Activated T-cell treated with anti-CD3 and anti-CD28 coated beads, Interleukin-2, amount 50 U/mL, for 24 hours (primary cell): ENCODE data around the gene TMPRSS2.

ENCODE experiments used
- DNase-seq: peaks from one replicate; pipeline ENCODE4 v3.0.0-alpha.2; 2020
- H3K27ac Mint-ChIP-seq: 2 replicates; pipeline ENCODE4 v1.8.0; 2020; ENCODE audit warnings: mild to moderate bottlenecking, mixed read lengths
- H3K27me3 Mint-ChIP-seq: 2 replicates; pipeline ENCODE4 v1.8.0; 2020; ENCODE audit warnings: mixed read lengths
- H3K36me3 Mint-ChIP-seq: 2 replicates; pipeline ENCODE4 v1.8.0; 2020; ENCODE audit warnings: low read depth, mixed read lengths
- H3K4me1 Mint-ChIP-seq: 2 replicates; pipeline ENCODE4 v1.8.0; 2020; ENCODE audit warnings: low read depth, mixed read lengths
- H3K4me3 Mint-ChIP-seq: 2 replicates; pipeline ENCODE4 v1.8.0; 2020; ENCODE audit warnings: mild to moderate bottlenecking, moderate library complexity, mixed read lengths
- H3K9me3 Mint-ChIP-seq: 2 replicates; pipeline ENCODE4 v1.8.0; 2020; ENCODE audit warnings: mixed read lengths

TMPRSS2 gene

DNA sequence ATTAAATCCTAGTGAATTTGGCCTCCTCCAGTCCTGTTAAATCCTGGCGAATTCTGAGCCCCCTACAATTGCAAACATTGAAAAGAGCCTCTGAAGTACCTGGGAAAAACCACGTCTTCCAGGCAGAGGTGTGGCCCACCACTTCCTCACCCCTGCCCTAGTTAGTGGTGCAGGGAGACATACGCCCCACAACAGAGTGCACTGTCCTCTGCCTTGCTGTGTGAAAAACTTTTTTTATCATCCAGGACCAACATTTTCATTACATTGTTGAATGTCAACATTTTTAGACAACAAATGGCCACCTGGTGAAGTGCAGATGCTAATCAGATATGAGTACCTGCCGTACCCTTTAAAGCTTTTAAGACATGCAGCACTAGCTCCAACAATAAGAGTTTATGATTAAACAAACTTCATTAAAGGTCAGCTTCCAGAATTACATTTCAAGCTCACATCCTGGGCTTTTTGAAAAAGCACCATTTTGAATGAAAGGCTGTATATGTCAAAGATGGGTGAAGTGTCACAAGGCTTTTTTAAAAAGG is 13.6 kb upstream of the TMPRSS2 start:
- Mint-ChIP-seq H3K4me1 (no peaks in the 10 kb centered on the region), H3K36me3 (no peaks in the 10 kb centered on the region), H3K4me3 (no peak overlapping the region), H3K9me3 (no peaks in the 10 kb centered on the region), H3K27ac (no peak overlapping the region), H3K27me3 (peaks cover 16% of the 10 kb centered on the region)
- no peak for DNase-seq

DNA sequence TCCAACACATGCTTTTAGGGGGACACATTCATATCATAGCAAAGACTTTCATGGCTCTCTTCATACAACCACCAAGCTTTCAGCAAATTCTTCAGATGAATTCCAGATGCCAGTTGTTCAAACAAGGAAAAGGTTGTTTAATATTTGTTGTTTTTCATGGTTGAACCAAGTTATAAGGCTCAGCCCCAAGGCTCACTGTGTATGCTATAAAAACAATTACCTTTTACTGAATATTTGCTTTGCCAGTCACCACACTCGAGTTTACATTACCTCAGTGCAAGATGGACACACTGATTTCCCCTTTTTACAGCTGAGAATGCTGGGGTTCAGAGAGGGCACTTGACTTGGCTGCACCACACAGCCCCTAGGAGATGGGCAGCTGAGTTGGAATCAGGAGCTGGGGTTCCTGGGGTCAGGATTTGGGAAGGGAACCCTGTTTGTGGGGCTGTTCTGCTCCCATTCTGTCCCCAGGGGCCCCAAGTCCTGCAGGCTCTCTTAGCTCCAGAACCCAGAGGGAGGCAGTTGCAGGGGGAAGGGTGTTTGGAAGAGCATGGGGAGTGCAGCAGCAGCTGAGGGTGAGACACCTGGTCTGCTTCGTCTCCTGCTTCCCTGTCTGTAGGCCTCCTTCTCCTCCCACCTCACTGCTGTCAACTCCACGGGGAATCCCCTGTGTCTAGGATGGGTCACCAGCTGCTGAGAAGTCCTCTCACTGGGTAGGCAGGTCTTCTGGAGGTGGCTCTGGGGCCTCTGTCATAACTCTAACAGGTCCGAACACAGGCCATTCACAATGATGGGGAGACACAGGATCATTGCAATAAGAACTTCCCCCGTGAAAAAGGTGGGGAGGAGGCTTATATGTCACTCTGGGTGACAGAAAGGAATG is 12.8 kb upstream of the TMPRSS2 start:
- Mint-ChIP-seq H3K4me3 (no peak overlapping the region), H3K4me1 (no peaks in the 10 kb centered on the region), H3K36me3 (no peaks in the 10 kb centered on the region), H3K27ac (no peak overlapping the region), H3K9me3 (no peaks in the 10 kb centered on the region), H3K27me3 (peaks cover 16% of the 10 kb centered on the region)
- DNase-seq, result no peak

DNA sequence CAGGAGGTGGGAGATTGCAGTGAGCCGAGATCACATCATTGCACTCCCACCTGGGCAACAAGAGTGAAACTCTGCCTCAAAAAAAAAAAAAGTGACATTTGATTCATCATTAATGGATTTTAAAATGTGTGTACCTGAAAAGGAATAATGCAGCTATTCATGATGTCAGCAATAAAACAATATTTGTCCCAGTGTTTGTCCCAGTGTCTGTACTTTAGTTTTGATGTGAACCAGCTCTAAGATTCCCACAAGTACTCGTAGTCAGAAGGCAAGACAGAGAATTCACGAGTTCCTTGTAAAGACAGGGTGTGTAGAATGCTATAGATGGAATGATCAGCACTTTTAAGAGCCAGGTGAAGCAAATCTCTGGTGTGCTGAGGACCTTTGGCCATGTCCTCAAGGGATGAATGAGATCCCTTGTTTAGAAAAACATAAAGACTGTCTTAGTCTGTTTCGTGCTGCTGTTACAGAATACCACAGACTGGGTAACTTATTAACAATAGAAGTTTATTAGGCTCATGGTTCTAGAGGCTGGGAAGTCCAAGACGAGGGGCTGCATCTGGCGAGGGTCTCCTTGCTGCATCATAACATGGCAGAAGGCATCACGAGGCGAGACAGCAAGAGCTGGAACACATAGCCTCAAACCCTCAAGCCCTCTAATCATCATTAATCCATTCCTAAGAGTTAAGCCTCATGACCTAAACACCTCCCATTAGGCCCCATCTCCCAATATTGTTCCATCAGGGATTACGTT is 12.0 kb upstream of the TMPRSS2 start:
- no peak overlapping the region for H3K27ac Mint-ChIP-seq
- no peaks in the 10 kb centered on the region for H3K4me1 Mint-ChIP-seq
- no peak overlapping the region for H3K4me3 Mint-ChIP-seq
- peaks cover 17% of the 10 kb centered on the region for H3K27me3 Mint-ChIP-seq
- no peaks in the 10 kb centered on the region for H3K9me3 Mint-ChIP-seq
- DNase-seq, result no peak
- H3K36me3 Mint-ChIP-seq, result no peaks in the 10 kb centered on the region

DNA sequence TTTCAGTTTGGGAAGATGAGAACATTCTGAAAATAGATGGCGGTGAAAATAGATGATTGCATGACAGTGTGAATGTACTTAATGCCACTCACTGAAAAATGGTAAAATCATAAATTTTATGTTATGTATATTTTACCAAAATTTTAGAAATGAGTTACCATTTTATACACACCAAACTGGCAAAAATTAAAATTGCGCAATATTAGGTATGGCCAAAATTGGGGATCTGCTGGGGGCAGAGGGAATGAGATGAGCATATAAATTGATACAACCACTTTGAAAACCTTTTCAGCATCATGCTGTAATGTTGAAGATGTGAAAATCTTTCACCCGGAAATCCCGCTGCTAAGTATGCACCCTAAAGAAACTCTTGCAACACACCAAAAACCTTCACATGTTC is 10.8 kb upstream of the TMPRSS2 start:
- H3K27me3 Mint-ChIP-seq, result peaks cover 15% of the 10 kb centered on the region
- H3K27ac Mint-ChIP-seq, result no peak overlapping the region
- H3K4me1 Mint-ChIP-seq, result no peaks in the 10 kb centered on the region
- no peaks in the 10 kb centered on the region for H3K36me3 Mint-ChIP-seq
- no peaks in the 10 kb centered on the region for H3K9me3 Mint-ChIP-seq
- no peak for DNase-seq
- H3K4me3 Mint-ChIP-seq, result no peak overlapping the region

DNA sequence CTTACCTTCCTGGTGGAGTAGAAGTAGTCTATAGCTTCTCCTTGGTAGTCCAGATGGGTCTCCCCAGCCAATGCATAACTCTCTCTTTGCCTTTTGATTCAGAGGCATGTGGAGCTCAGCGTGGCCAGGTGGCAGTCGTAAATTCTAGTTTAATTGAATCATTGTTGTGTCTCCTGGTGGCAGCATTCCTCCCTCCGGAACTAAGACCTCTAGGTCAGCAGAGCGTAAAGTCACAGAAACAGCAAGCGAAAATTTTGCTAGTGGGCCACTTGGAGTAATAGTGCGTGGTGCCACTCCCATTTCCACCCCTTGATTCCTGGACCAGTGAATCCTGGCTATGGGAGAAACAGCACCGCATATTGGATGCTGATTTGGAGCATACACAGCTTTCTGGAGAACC is 3.9 kb upstream of the TMPRSS2 start:
- no peaks in the 10 kb centered on the region for H3K4me1 Mint-ChIP-seq
- H3K4me3 Mint-ChIP-seq, result no peak overlapping the region
- H3K36me3 Mint-ChIP-seq, result no peaks in the 10 kb centered on the region
- no peak for DNase-seq
- H3K27me3 Mint-ChIP-seq, result peaks cover 41% of the 10 kb centered on the region
- H3K27ac Mint-ChIP-seq, result no peak overlapping the region
- no peaks in the 10 kb centered on the region for H3K9me3 Mint-ChIP-seq

DNA sequence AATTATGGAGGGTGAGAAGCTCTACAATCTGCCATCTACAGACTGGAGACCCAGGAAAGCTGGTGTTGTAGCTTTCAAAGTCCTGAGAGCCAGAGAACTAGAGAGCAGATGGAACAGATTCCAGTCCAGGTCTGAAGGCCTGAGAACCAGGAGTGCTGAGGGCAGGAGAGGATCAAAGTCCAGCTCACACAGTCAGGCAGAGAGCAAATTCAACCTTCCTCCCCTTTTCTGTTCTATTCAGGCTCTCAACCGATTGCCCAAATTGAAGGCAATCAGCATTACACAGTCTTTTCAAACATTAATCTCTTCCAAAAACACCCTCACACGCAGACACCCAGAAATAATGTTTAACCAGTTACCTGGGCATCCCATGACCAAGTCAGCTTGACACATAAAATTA is 2.5 kb upstream of the TMPRSS2 start:
- Mint-ChIP-seq H3K4me1 (peaks cover 1% of the 10 kb centered on the region), H3K4me3 (no peak overlapping the region), H3K36me3 (no peaks in the 10 kb centered on the region), H3K27me3 (peaks cover 44% of the 10 kb centered on the region), H3K9me3 (no peaks in the 10 kb centered on the region), H3K27ac (no peak overlapping the region)
- no peak for DNase-seq

DNA sequence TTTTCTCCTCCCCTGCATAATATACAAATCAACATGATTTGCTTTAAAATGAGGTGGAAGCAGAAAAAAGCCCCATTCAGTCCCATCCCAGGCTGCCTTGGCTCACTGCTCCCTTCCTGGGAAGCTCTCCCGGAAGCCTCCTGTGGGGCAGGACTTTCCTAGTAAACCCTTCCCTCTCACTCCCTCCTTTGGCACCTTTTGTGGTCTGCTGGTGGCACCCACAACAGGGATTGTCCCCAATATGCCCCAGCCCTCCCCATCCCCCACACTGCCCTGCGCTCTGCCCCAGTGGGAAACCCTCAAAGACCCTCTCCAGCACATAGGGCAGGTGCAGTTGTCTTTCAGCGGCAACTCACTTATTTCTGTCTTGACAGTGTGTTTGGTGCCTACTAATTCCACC is 1.8 kb upstream of the TMPRSS2 start:
- Mint-ChIP-seq H3K27me3 (peaks cover 51% of the 10 kb centered on the region), H3K4me3 (no peak overlapping the region), H3K36me3 (no peaks in the 10 kb centered on the region), H3K4me1 (peaks cover 1% of the 10 kb centered on the region), H3K27ac (no peak overlapping the region), H3K9me3 (no peaks in the 10 kb centered on the region)
- DNase-seq, result no peak

DNA sequence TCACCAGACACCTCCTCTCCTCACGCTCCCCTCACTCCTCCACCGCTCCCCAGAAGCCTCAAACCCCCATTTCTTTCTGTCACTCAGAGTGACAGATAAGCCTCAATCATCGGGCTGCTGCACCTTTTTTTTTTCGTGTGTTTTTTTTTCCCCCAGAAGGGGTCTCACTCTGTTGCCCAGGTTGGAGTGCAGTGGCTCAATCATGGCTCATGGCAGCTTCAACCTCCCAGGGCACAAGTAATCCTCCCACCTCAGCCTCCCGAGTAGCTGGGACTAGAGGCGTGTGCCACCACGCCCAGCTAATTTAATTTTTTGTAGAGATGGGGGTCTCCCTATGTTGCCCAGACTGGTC is 1.2 kb upstream of the TMPRSS2 start:
- Mint-ChIP-seq H3K4me1 (peaks cover 1% of the 10 kb centered on the region), H3K4me3 (no peak overlapping the region), H3K27ac (no peak overlapping the region), H3K27me3 (peaks cover 57% of the 10 kb centered on the region), H3K9me3 (no peaks in the 10 kb centered on the region), H3K36me3 (no peaks in the 10 kb centered on the region)
- no peak for DNase-seq

DNA sequence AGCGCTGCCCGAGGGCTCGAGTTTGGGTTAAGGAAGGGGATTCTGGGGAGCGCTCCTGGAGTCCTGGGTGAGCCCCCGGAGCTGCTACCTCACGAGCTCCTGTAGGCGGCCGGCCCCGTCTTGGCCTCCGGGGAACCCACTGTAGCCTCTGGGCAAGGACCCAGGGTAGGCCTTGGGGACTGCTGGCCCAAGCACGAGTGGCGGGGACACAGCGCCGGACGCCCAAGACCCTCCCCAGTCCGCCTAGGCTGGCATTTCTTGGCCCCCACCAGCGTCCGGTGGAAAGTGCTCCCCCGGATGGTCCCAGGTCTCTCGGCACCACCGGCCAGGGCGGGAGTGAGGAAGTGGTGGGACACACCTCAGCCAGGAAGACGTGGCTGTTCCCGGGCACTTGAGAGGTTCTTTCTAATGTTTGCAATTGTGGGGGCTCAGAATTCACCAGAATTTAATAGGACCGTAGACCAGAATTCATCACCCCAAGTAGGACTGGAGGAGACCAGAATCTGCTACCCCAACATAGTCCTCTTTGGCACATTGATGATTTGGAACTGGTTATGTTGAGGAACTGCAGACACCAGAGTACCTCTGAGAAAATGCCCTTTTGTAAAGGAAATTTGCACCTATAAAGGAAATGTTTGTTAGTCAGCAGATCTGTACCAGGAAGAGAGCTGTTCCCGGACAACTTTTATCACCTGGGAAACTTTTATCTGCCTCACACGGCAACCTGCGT is 622 bp upstream of the TMPRSS2 start:
- Mint-ChIP-seq H3K4me1 (peaks cover 1% of the 10 kb centered on the region), H3K9me3 (no peaks in the 10 kb centered on the region), H3K4me3 (no peak overlapping the region), H3K27me3 (peaks cover 59% of the 10 kb centered on the region), H3K36me3 (no peaks in the 10 kb centered on the region), H3K27ac (no peak overlapping the region)
- no peak for DNase-seq

DNA sequence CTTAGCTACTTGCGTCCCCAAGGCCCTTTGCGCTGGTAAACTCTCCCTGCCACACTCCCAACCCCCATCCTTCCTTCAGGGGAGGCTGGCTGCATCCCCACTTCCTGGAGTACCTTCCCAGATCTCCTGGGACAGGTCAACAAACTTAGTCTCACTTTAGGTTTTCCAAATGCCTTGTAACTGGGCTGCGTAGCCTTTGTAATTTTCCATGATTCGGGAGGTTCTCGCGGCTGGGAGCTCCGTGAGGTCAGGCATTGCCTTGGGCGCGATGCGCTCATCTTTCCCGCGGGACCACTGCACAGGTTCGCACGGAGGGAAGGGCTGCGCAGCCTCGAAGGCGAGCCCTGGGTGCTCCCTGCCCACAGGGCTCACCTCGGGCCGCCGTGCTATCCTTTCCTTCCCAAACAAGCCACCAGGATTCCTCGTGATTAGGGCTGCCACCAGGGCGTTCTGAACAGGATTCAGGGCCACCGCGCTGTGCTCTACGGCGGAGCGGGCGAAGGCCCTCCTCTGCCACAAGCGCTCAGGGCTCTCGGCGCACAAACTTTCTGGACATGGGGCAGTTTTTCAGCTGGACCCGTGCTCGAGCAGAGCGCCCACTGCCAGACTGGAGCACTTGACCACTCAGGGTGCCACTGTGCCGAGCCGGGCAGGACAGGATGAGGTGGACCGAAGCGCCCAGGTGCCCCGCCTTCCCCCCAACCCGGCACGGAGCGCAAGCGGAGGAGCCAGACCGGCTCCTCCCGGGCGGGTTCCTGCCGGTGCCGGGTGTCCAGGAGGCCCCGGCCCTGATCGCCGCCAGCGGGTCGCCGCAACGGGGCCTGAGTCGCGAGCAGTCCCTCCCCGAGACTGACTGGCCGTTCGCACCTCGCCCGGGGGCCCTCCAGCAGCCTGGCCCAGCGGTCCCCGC is 1.1 kb downstream of the TMPRSS2 start:
- H3K4me1 Mint-ChIP-seq, result peaks cover 1% of the 10 kb centered on the region
- DNase-seq, result no peak
- H3K9me3 Mint-ChIP-seq, result no peaks in the 10 kb centered on the region
- H3K36me3 Mint-ChIP-seq, result no peaks in the 10 kb centered on the region
- H3K4me3 Mint-ChIP-seq, result no peak overlapping the region
- H3K27ac Mint-ChIP-seq, result no peak overlapping the region
- H3K27me3 Mint-ChIP-seq, result peaks cover 61% of the 10 kb centered on the region

DNA sequence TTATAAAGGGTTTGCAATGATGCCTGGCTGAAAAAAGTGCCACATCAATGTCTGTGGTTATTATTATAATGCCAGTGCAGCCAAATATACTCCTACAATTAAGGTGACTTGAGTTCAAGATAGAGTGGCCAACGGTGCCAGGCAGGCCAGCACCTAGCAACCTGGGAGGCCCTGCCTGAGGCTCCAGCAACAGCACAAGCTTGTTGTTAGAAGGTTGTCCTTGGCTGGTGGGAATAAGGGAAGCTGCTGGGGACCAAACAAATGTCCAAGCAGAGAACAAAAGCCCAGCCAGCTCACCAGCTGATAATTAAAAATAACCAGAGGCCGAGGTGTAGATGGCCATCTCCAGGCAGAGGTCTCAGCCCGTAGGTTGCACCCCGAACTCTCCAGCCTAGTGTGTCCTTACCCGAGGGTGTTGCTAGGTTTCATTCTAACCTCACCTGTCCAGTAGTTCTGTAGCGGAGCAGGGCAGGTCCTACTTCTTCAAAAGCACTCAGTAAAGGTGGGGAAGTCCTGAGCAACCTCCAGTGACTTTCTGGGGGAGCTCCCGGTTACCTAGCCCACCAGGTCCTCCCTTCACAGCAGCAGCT is 1.9 kb downstream of the TMPRSS2 start:
- Mint-ChIP-seq H3K4me3 (no peak overlapping the region), H3K4me1 (peaks cover 1% of the 10 kb centered on the region), H3K27ac (no peak overlapping the region), H3K9me3 (no peaks in the 10 kb centered on the region), H3K27me3 (peaks cover 61% of the 10 kb centered on the region), H3K36me3 (no peaks in the 10 kb centered on the region)
- no peak for DNase-seq

DNA sequence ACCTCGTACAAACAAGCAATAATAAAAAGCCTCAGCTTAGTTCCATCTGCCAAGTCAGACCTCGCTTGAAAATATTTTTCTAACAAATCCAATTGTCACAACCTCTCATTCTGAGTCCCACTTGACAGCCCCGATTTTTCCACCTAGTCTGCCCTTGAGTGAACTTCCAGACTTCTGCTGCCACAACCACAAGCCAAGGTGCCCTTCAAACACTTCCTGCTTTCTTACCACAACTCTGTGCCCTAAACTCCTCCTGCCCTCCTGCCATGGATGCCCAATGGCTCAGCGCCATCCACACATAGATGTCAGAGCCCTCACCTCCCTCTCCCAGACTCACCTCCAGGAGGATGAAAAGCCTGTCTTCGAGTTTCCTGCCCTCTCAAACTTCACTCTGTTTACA is 3.9 kb downstream of the TMPRSS2 start:
- no peaks in the 10 kb centered on the region for H3K9me3 Mint-ChIP-seq
- no peak for DNase-seq
- H3K27ac Mint-ChIP-seq, result no peak overlapping the region
- peaks cover 50% of the 10 kb centered on the region for H3K27me3 Mint-ChIP-seq
- H3K4me3 Mint-ChIP-seq, result no peak overlapping the region
- no peaks in the 10 kb centered on the region for H3K36me3 Mint-ChIP-seq
- peaks cover 1% of the 10 kb centered on the region for H3K4me1 Mint-ChIP-seq

DNA sequence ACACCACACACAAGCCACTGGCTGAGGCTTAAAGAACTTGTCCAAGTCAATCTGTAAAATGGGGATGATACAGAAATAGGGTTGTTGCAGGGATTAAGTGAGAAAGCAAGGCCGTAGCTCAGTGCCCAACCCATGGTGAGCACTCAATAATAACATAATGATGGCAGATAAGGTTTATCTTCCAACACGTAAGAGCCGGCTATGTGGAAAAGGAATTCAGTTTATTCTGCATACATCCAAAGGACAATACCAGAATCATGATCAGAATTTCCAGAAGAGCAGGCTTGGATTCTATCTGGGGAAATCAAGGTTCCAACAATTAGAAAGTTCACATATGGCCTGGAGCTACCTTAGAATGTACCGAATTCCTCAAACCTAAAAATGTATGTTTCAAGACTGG is 4.6 kb downstream of the TMPRSS2 start:
- H3K9me3 Mint-ChIP-seq, result no peaks in the 10 kb centered on the region
- peaks cover 1% of the 10 kb centered on the region for H3K4me1 Mint-ChIP-seq
- H3K27me3 Mint-ChIP-seq, result peaks cover 50% of the 10 kb centered on the region

More for the DNA sequence above, 4.6 kb downstream of the TMPRSS2 start:
- Mint-ChIP-seq H3K36me3 (no peaks in the 10 kb centered on the region), H3K27ac (no peak overlapping the region), H3K4me3 (no peak overlapping the region)
- no peak for DNase-seq
